RWPE1 (cell line): ENCODE results near the gene DCLK2.
"Not testable (repeated sequence)": the region's sequence is repeated elsewhere in the genome, so short reads cannot be mapped to it uniquely, and the experiment has no call there.

ENCODE experiments used
- CTCF ChIA-PET: fragments of 350-600 bp; sonication (Branson Sonifier 250); formaldehyde crosslinking; extraction: SDS; loops from one replicate; lab custom pipeline; 2021; lab: Yijun Ruan, JAX
- POLR2A ChIA-PET: fragments of 400-600 bp; formaldehyde crosslinking; extraction: SDS; loops from one replicate; lab custom pipeline; 2020; ENCODE audit warnings: antibody characterized with exemption; ENCODE audit not compliant: low non-redundant PET; lab: Yijun Ruan, JAX
- DNase-seq: peaks from one replicate; pipeline ENCODE4 v3.0.0; 2012; ENCODE audit warnings: low spot score
- H3K27ac ChIP-seq: fragments of 450-650 bp; 2 replicates; pipeline ENCODE4 v1.5.1; 2017
- CTCF ChIP-seq: fragments of 450-650 bp; conservative IDR thresholded peaks from 2 replicates; pipeline ENCODE4 v1.5.1; 2017; ENCODE audit warnings: low read depth, mild to moderate bottlenecking

DCLK2 gene

GRCh38 chr4:150181536-150181935, 103.3 kb downstream of the DCLK2 start:
- no peak overlapping the region for H3K27ac ChIP-seq
- CTCF ChIA-PET = no interaction called here
- POLR2A ChIA-PET = no interaction called here
- no peak for TF ChIP-seq CTCF
- no peak for DNase-seq

- CTCF ChIA-PET = no interaction called here
- no peak for TF ChIP-seq CTCF
- no peak for DNase-seq
- H3K27ac ChIP-seq = no peak overlapping the region
- POLR2A ChIA-PET = no interaction called here
Observed at GRCh38 chr4:150182794-150183193, 104.5 kb downstream of the DCLK2 start.

- DNase-seq, POLR2A ChIA-PET, CTCF ChIA-PET: not testable (repeated sequence)
Observed at GRCh38 chr4:150185033-150185432, 106.8 kb downstream of the DCLK2 start.

GRCh38 chr4:150192986-150193385, 114.7 kb downstream of the DCLK2 start:
- CTCF ChIA-PET = no interaction called here

More at GRCh38 chr4:150185033-150185432, 106.8 kb downstream of the DCLK2 start:
- H3K27ac ChIP-seq = not testable (repeated sequence)

GRCh38 chr4:150197256-150197655, 119.0 kb downstream of the DCLK2 start:
- CTCF ChIA-PET = interaction anchor here (0.8 kb wide), 1 partner anchor 126 kb away, joined by 3 read pairs; no protein-coding TSS in a partner anchor
- POLR2A ChIA-PET, H3K27ac ChIP-seq, DNase-seq: not testable (repeated sequence)

More at GRCh38 chr4:150192986-150193385, 114.7 kb downstream of the DCLK2 start:
- no peak overlapping the region for H3K27ac ChIP-seq
- POLR2A ChIA-PET = no interaction called here
- no peak for TF ChIP-seq CTCF
- DNase-seq = no peak

GRCh38 chr4:150199056-150199455, 120.8 kb downstream of the DCLK2 start:
- no peak for TF ChIP-seq CTCF
- CTCF ChIA-PET = no interaction called here
- DNase-seq = no peak
- POLR2A ChIA-PET = no interaction called here
- no peak overlapping the region for H3K27ac ChIP-seq

GRCh38 chr4:150205016-150205415, 126.8 kb downstream of the DCLK2 start:
- H3K27ac ChIP-seq = no peak overlapping the region
- CTCF ChIA-PET = no interaction called here
- POLR2A ChIA-PET = no interaction called here
- TF ChIP-seq CTCF = no peak
- DNase-seq = no peak

GRCh38 chr4:150206265-150206664, 128.0 kb downstream of the DCLK2 start:
- no peak overlapping the region for H3K27ac ChIP-seq
- ChIA-PET CTCF (no interaction called here), POLR2A (no interaction called here)
- no peak for TF ChIP-seq CTCF
- no peak for DNase-seq
